Fibroblast of lung (primary cell): ENCODE results near the gene MAN1A1. TPM values are rescaled to one million over a fixed set of nuclear protein-coding genes. Genes with fewer than 3 reads are reported as not detected.

Source experiments
- DNase-seq, 2 donors: peaks; one replicate each; pipeline versions ENCODE4 v3.0.0 to v3.0.0-alpha.2; 2010; ENCODE audit warnings: low read depth in 2 of 2
- H2AFZ ChIP-seq: 2 replicates; pipeline ENCODE4 v1.5.1; 2012; ENCODE audit warnings: low read length, control low read depth, inconsistent platforms
- H3K27ac ChIP-seq: 2 replicates; pipeline ENCODE4 v1.5.1; 2011; ENCODE audit warnings: low read length, control low read depth; ENCODE audit not compliant: insufficient read depth
- H3K27me3 ChIP-seq: 2 replicates; pipeline ENCODE4 v1.5.1; 2011; ENCODE audit warnings: mild to moderate bottlenecking, low read length; ENCODE audit not compliant: control insufficient read depth, insufficient read depth
- H3K36me3 ChIP-seq: 2 replicates; pipeline ENCODE4 v1.5.1; 2011; ENCODE audit warnings: low read length; ENCODE audit not compliant: control insufficient read depth, insufficient read depth
- H3K4me1 ChIP-seq: 2 replicates; pipeline ENCODE4 v1.5.1; 2011; ENCODE audit warnings: low read length; ENCODE audit not compliant: control insufficient read depth, insufficient read depth; ENCODE audit errors: extremely low read depth
- H3K4me2 ChIP-seq: 2 replicates; pipeline ENCODE4 v1.5.1; 2011; ENCODE audit warnings: low read length, control low read depth; ENCODE audit not compliant: insufficient read depth; ENCODE audit errors: extremely low read depth
- H3K4me3 ChIP-seq, 4 experiments: fragments of 200-600 bp in 1 of 4; sonication (generic) in 1 of 4; replicated peaks in 1 of 4; 2 replicates each; pipeline ENCODE4 v1.5.1; 2011 to 2016; ENCODE audit warnings: low read length in 4 of 4, low read depth in 3 of 4, mild to moderate bottlenecking in 3 of 4, control low read depth in 2 of 4, inconsistent platforms in 1 of 4, mixed read lengths in 1 of 4; ENCODE audit not compliant: insufficient read depth in 1 of 4; ENCODE audit errors: control extremely low read depth in 1 of 4
- H3K79me2 ChIP-seq: 2 replicates; pipeline ENCODE4 v1.5.1; 2012; ENCODE audit warnings: mild to moderate bottlenecking, low read length, inconsistent platforms; ENCODE audit not compliant: control insufficient read depth, insufficient read depth
- H3K9ac ChIP-seq: 2 replicates; pipeline ENCODE4 v1.5.1; 2011; ENCODE audit warnings: mild to moderate bottlenecking, low read length, control low read depth; ENCODE audit not compliant: insufficient read depth
- H3K9me3 ChIP-seq: 2 replicates; pipeline ENCODE4 v1.5.1; 2012; ENCODE audit warnings: low read depth, low read length; ENCODE audit not compliant: control insufficient read depth, insufficient read depth
- H4K20me1 ChIP-seq: 2 replicates; pipeline ENCODE4 v1.5.1; 2011; ENCODE audit warnings: low read length; ENCODE audit not compliant: control insufficient read depth, insufficient read depth; ENCODE audit errors: extremely low read depth
- EZH2 ChIP-seq: IDR thresholded peaks from 2 replicates; pipeline ENCODE4 v1.5.1; 2012; ENCODE audit warnings: low read length, control low read depth, mild to moderate bottlenecking; ENCODE audit errors: missing control alignments
- polyA plus RNA-seq, 2 donors: library from polyadenylated mRNA; depleted of rRNA in 1 of 2; stranded (reverse) in 1 of 2; unstranded in 1 of 2; fragments of >200 nt; gene quantifications; 2 replicates each; pipeline ENCODE4 v1.2.1, GENCODE V29; 2011 to 2012; ENCODE audit warnings: missing spikeins in 1 of 2
- total RNA-seq: library from RNA; depleted of rRNA; stranded (reverse); fragments of >200 nt; gene quantifications from 2 replicates; pipeline ENCODE4 v1.2.1, GENCODE V29; 2014
- TF ChIP-seq, protein P1 (sequence below), 2 donors: IDR thresholded peaks in 1 of 2; conservative IDR thresholded peaks in 1 of 2; 1 replicate in 1 of 2; 2 replicates in 1 of 2; pipeline ENCODE4 v1.5.1; 2011 to 2012; ENCODE audit warnings: low read length in 2 of 2, control low read depth in 1 of 2, inconsistent platforms in 1 of 2, low read depth in 1 of 2, mild to moderate bottlenecking in 1 of 2

MAN1A1 gene
- total and polyA plus RNA-seq, 2 donors (not counting 1 experiment from before 2014, with no cell fraction given): 39.5 to 120 TPM

DNA sequence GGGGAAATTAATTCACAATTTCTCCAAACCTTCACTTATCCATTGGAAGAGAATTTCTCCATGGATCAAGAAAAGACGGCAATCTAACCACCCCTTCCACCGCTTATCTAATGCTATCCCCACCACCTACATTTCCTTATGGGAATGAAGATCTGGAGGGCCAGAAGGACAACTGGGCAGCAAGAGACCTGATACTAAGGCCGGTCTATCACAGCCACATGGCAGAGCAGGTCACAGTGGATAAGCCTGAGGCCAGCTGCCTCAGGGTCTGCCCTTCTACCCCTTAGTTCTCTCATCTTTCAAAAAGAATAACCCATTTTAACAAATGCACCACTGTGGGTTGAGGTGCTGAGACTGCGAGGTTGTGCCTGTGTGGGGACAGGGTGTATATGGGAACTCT lies 37.1 kb downstream of the MAN1A1 start:
- DNase-seq: no peak
- Histone ChIP-seq H3K9ac (no peak overlapping the region), H3K27ac (no peak overlapping the region), H2AFZ (no peak overlapping the region), H3K4me2 (no peak overlapping the region), H3K27me3 (no peaks in the 10 kb centered on the region), H3K36me3 (no peaks in the 10 kb centered on the region), H3K4me1 (peaks cover 3% of the 10 kb centered on the region), H3K79me2 (no peaks in the 10 kb centered on the region), H4K20me1 (no peaks in the 10 kb centered on the region), H3K4me3 (no peak overlapping the region), H3K9me3 (no peaks in the 10 kb centered on the region)
- no peak for TF ChIP-seq EZH2
- TF ChIP-seq, protein P1, sequence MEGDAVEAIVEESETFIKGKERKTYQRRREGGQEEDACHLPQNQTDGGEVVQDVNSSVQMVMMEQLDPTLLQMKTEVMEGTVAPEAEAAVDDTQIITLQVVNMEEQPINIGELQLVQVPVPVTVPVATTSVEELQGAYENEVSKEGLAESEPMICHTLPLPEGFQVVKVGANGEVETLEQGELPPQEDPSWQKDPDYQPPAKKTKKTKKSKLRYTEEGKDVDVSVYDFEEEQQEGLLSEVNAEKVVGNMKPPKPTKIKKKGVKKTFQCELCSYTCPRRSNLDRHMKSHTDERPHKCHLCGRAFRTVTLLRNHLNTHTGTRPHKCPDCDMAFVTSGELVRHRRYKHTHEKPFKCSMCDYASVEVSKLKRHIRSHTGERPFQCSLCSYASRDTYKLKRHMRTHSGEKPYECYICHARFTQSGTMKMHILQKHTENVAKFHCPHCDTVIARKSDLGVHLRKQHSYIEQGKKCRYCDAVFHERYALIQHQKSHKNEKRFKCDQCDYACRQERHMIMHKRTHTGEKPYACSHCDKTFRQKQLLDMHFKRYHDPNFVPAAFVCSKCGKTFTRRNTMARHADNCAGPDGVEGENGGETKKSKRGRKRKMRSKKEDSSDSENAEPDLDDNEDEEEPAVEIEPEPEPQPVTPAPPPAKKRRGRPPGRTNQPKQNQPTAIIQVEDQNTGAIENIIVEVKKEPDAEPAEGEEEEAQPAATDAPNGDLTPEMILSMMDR (conservative IDR thresholded peaks at IDR 0.05 in 1 of 2, IDR thresholded peaks at IDR 0.05 in 1 of 2; ENCODE audit: low read depth in 1 of 2, low read length in 2 of 2): no peak

DNA sequence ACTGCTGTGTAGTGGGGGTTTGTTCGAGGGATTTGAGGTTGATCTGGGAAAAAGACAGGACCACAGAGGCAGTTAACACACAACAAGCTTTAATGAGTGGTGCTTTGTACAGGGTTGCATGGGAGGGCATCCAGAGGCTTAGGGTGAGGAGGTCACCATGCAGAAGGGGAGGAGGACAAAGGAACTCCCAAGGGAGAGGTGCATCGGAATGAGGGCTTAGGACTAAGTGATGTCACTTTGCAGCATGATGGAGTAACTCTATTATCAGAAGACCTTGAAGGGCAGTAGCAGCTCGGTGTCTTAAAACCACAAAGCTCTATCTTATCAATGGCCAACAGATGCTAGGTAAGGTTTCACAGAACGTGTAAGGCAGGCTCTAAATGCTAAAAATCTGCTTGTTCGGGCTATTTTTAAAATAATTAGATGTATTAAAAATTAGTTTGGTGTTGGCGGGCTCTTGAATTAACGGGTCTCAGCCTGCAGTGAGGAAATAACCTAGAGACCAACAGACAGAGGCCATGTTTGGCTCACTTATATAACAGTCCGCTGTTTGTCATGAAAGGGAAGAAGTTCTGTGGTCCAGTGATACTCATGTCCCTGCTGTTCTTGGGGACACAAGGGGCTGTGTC lies 37.9 kb downstream of the MAN1A1 start:
- Histone ChIP-seq H3K27me3 (no peaks in the 10 kb centered on the region), H3K4me1 (peaks cover 3% of the 10 kb centered on the region), H4K20me1 (no peaks in the 10 kb centered on the region), H3K9ac (no peak overlapping the region), H3K27ac (no peak overlapping the region), H3K36me3 (no peaks in the 10 kb centered on the region), H3K9me3 (no peaks in the 10 kb centered on the region), H3K4me2 (no peak overlapping the region), H3K4me3 (no peak overlapping the region), H3K79me2 (no peaks in the 10 kb centered on the region), H2AFZ (no peak overlapping the region)
- no peak for DNase-seq
- no peak for TF ChIP-seq EZH2
- TF ChIP-seq, protein P1 (conservative IDR thresholded peaks at IDR 0.05 in 1 of 2, IDR thresholded peaks at IDR 0.05 in 1 of 2; ENCODE audit: low read depth in 1 of 2, low read length in 2 of 2): no peak

DNA sequence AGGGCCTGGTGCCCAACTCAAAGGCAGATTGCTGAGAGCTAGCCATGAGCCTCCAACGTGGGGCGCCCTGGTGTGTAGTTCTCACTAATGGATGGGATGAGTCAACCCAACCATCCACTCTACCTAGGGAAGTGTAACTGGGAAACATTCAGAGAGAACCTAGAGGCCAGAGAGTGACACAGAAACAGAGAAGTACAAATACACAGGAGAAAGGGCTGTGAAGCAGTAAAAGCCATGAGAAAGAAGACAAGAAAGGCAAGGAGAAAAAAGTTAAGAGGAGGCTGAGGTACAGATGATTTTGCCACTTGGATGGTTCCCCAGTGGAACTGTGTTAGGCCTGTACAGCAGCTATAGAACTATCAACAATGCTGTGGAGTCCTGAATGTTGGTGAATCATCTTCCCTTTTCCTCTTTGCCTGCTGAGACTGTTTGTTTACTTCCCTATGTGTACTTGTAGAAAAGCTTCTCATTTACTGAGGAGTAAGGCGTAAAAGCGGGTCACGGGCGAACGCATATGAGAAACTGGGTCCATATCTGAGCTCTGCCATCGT lies 39.0 kb downstream of the MAN1A1 start:
- no peaks in the 10 kb centered on the region for H3K27me3 ChIP-seq
- no peak overlapping the region for H2AFZ ChIP-seq
- H3K79me2 ChIP-seq: no peaks in the 10 kb centered on the region
- H3K4me2 ChIP-seq: no peak overlapping the region
- no peak for TF ChIP-seq EZH2
- TF ChIP-seq, protein P1 (conservative IDR thresholded peaks at IDR 0.05 in 1 of 2, IDR thresholded peaks at IDR 0.05 in 1 of 2; ENCODE audit: low read depth in 1 of 2, low read length in 2 of 2): no peak
- no peaks in the 10 kb centered on the region for H4K20me1 ChIP-seq
- no peaks in the 10 kb centered on the region for H3K9me3 ChIP-seq
- no peak overlapping the region for H3K27ac ChIP-seq
- DNase-seq: peak in 1 of 2 donors; percentile 29
- no peaks in the 10 kb centered on the region for H3K36me3 ChIP-seq
- peaks cover 3% of the 10 kb centered on the region for H3K4me1 ChIP-seq
- no peak overlapping the region for H3K9ac ChIP-seq
- no peak overlapping the region for H3K4me3 ChIP-seq
